Esophagus muscularis mucosa (tissue), 3 donors: ENCODE data around the gene CDH2.

Source experiments
- POLR2A ChIP-seq: fragments of 450-650 bp; IDR thresholded peaks from one replicate; pipeline ENCODE4 v1.6.1; 2017; ENCODE audit warnings: antibody characterized with exemption, moderate library complexity, mild to moderate bottlenecking, low read depth
- POLR2AphosphoS5 ChIP-seq, 2 donors: sonication (generic); formaldehyde crosslinking; IDR thresholded peaks; one replicate each; pipeline ENCODE4 v1.6.1; 2017; ENCODE audit warnings: antibody characterized with exemption in 2 of 2
- TF ChIP-seq, protein P1 (sequence below), 3 experiments: fragments of 200-600 bp in 2 of 3; fragments of 450-650 bp in 1 of 3; sonication (generic) in 2 of 3; IDR thresholded peaks; one replicate each; pipeline ENCODE4 v1.5.1; 2017 to 2019; ENCODE audit warnings: antibody characterized with exemption in 3 of 3, mild to moderate bottlenecking in 2 of 3, moderate library complexity in 1 of 3

DNA sequence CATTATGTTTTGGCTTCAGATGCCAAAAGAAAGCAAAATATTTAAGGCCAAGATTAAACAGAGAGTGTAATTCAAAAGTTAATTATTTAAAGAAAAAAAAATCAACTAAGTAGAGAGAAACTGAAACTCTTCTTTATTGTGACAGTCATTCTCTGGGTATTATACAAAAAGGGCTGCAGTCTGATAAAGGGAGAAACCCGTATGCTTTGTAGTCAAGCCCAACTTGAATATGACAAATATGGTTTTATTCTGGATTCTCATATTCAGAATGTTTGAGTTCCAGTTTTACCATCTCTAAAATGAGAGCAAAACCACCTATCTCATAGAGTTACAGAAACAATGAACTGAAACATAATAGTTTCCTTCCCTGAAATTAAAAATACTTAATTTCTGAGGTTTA lies 8.2 kb downstream of the CDH2 start:
- TF ChIP-seq, protein P1, sequence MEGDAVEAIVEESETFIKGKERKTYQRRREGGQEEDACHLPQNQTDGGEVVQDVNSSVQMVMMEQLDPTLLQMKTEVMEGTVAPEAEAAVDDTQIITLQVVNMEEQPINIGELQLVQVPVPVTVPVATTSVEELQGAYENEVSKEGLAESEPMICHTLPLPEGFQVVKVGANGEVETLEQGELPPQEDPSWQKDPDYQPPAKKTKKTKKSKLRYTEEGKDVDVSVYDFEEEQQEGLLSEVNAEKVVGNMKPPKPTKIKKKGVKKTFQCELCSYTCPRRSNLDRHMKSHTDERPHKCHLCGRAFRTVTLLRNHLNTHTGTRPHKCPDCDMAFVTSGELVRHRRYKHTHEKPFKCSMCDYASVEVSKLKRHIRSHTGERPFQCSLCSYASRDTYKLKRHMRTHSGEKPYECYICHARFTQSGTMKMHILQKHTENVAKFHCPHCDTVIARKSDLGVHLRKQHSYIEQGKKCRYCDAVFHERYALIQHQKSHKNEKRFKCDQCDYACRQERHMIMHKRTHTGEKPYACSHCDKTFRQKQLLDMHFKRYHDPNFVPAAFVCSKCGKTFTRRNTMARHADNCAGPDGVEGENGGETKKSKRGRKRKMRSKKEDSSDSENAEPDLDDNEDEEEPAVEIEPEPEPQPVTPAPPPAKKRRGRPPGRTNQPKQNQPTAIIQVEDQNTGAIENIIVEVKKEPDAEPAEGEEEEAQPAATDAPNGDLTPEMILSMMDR (IDR thresholded peaks at IDR 0.05) = no peak
- TF ChIP-seq POLR2A (no peak), POLR2AphosphoS5 (IDR thresholded peaks at IDR 0.05) (no peak)
